ENCODE results near the gene RASL10B.
"Not testable (repeated sequence)": the region's sequence is repeated elsewhere in the genome, so short reads cannot be mapped to it uniquely, and the experiment has no call there.

RASL10B gene

GRCh38 chr17:35731239-35731916 lies at the start of gene RASL10B:
Gene RASL10B (plus strand): TSS chr17:35731639. CDS start chr17:35735185, 3,546 bp downstream.
- DNase-seq (ENCODE audit: low spot score), result peak; percentile 93

GRCh38 chr17:35683591-35683990 lies 47.8 kb upstream of the RASL10B start:
- no peak for DNase-seq (ENCODE audit: low spot score)

- no peak for DNase-seq (ENCODE audit: low spot score)
Observed at GRCh38 chr17:35684055-35684802, 47.2 kb upstream of the RASL10B start.

DNA sequence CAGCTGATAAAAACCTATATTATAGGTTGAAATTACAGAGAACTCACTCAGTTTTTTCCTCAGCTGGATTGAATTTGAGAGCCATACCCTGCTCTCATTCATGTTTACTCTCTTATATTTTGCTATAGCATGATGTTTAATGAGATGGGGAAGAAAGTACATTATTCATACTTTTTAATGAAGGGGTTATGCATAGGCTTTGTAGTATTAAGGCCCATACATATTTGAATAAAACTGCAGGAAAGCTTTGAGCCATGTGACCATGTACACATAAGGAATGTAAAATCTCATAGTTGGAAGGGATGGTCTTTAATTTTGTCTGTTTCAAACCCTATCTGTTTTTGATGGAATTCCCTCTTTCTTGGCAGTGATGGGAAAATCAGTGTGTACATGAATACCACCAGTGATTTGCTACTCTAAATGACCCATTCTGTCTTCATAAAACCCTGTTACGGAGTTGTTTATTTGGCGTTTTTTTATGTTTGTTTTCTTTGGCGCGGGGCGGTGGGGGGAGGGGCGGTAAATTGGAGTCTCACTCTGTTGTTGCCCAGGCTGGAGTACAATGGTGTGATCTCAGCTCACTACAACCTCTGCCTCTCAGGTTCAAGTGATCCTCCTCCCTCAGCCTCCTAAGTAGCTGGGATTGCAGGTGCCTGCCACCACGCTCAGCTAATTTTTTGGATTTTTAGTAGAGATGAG lies 38.8 kb upstream of the RASL10B start:
- DNase-seq (ENCODE audit: low spot score), result no peak

- no peak for DNase-seq (ENCODE audit: low spot score)
Observed at GRCh38 chr17:35693662-35694061, 37.8 kb upstream of the RASL10B start.

DNA sequence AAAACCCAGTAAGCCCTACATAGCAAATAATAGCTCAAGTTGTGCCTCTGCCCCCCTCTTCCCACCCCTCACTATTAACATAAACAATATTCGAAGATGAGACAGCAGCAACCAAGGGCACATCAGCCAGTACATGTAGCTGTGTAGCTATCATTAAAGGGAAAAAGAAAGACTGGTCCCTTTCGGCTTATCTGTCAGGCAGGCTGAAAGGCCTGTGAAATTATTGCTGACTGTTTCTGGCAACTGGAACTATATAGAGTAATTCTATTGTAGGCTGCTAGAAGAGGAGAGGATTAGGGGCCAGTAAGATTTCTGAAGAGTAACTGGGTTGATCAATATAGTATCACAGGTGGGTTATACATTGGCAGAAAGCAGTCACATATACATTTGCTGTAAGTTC lies 36.5 kb upstream of the RASL10B start:
- no peak for DNase-seq (ENCODE audit: low spot score)

DNA sequence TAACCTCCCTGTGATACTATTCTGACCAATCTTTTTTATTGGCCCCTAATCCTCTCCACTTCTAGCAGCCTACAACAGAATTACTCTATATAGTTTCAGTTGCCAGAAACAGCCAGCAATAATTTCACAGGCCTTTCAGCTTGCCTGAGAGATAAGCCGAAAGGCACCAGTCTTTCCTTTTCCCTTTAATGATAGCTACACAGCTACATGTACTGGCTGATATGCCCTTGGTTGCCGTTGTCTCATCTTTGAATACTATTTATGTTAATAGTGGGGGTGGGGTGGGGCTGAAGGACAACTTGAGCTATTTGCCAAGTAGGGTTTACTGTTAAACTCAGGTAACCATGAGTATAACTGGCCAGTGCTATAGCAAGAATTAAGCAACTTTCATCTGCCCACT lies 35.8 kb upstream of the RASL10B start:
- DNase-seq (ENCODE audit: low spot score), result no peak

DNA sequence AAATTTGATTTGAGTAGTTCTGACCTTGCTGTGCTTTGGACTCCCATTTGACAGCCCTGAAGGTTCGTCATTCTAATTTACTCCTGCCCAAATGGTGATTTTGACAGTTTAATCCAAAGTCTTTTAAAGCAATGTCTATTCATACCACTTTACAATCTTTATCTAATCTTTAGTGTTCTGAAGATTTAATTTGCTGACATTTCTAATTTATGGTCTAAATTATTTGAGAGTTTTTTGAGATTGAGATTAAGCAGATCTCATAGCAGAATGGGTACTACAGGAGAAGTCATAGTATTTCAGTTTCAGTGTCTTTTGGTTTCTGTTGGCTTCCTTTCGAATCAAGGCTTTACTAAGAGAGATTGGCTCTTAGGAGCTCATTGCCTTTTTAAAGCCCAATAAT lies 32.6 kb upstream of the RASL10B start:
- no peak for DNase-seq (ENCODE audit: low spot score)

DNA sequence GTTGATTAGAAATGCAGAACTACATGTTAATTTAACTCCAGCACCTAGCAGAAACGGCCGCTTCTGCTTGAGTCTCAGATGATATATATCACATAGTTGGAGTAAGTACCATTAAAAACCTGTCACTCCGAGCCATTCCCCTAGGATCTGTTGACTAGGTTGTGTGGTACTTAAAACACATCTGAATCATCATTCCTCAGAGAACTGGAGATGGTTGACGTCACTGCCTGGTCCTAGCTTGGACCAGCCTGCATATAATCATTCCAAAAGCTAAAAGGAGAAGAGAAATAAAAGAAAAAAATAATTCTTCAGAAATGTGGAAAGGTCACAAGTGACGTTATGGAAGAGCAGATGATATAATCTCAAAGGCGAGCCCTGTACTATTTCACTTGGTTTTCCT lies 31.3 kb upstream of the RASL10B start:
- DNase-seq (ENCODE audit: low spot score), result no peak

DNA sequence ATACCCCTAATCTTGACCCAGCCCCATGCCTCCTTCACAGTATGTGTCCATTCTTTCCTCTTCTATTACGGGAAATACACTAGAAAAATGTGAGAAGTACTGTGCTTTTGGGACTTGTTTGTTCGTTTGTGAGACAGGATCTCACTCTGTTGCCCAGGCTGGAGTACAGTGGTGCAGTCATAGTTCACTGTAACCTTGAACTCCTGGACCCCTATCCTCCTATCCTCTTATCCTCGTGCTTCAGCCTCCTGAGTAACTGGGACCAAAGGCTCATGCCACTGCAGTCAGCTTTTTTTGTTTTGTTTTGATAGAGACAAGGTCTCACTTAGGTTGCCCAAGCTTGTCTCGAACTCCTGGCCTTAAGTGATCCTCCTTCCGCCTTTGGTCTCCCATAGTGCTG lies 29.9 kb upstream of the RASL10B start:
- no peak for DNase-seq (ENCODE audit: low spot score)

DNA sequence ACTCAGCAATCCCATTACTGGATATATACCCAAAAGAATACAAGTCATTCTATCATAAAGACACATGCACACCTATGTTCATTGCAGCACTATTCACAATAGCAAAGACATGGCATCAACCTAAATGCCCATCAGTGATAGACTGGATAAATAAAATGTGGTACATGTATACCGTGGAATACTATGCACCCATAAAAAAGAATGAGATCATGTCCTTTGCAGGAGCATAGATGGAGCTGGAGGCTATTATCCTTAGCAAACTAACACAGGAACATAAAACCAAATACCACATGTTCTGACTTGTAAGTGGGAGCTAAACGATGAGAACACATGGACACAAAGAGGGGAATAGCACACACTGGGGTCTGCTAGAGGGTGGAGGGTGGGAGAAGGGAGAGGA lies 28.1 kb upstream of the RASL10B start:
- DNase-seq (ENCODE audit: low spot score), result not testable (repeated sequence)

DNA sequence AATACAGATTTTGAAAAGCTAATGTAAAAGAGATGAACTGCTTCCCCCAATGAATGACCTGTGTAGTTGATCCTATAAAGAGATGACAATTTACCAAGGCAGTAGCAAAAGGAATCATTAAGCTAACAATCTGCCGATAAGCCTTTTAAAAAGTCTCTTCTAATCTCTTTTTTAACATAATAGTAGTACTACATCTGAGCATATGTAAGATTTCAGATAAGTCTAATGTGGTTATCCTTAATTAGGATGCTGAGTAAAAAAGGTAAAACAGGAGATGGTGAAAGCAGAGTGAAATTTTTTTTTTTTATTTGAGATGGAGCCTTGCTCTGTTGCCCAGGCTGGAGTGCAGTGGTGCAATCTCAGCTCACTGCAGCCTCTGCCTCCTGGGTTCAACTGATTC lies 26.2 kb upstream of the RASL10B start:
- DNase-seq (ENCODE audit: low spot score), result no peak

- no peak for DNase-seq (ENCODE audit: low spot score)
Observed at GRCh38 chr17:35705705-35706104, 25.7 kb upstream of the RASL10B start.

DNA sequence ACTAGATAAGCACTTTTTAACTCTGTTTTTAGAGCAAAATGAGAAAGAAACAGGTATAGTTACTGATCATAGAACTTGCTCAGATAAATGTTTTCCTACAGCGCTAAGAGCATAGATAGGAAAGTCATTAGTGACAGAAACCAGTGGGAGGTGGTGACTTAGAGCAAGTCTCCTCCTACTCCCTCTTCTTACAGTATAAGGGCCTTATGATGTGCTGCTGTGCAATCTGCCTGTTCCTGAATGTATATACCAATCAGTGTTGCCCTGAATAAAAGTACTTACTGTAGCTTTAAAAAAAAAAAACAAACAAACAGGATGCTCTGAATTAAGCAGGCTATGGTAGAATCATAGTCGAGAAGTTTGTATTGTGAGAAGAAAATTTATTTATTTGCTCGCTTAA lies 23.3 kb upstream of the RASL10B start:
- DNase-seq (ENCODE audit: low spot score), result no peak

GRCh38 chr17:35708951-35709350 lies 22.5 kb upstream of the RASL10B start:
- DNase-seq (ENCODE audit: low spot score), result no peak

- DNase-seq (ENCODE audit: low spot score), result no peak
Observed at GRCh38 chr17:35709874-35710273, 21.6 kb upstream of the RASL10B start.

DNA sequence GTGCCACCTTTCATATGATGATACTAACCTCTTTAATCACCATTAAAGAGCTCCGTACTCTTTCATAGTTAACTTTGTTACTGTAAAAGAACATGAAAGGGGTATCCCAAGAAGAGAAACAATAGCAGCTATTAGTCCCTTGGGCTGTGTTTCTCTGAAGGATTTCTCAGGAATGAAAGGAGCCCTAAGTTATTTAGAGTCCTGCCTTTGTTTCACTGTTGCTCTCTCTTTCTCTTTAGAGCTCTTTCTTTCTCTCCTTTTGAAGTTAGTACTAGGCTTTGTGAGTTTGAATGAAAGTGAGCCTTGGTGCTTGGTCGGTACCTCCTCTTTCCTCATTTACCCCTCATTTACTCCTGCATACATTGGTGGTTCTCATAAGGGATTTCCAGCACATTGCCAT lies 20.5 kb upstream of the RASL10B start:
- DNase-seq (ENCODE audit: low spot score), result no peak

DNA sequence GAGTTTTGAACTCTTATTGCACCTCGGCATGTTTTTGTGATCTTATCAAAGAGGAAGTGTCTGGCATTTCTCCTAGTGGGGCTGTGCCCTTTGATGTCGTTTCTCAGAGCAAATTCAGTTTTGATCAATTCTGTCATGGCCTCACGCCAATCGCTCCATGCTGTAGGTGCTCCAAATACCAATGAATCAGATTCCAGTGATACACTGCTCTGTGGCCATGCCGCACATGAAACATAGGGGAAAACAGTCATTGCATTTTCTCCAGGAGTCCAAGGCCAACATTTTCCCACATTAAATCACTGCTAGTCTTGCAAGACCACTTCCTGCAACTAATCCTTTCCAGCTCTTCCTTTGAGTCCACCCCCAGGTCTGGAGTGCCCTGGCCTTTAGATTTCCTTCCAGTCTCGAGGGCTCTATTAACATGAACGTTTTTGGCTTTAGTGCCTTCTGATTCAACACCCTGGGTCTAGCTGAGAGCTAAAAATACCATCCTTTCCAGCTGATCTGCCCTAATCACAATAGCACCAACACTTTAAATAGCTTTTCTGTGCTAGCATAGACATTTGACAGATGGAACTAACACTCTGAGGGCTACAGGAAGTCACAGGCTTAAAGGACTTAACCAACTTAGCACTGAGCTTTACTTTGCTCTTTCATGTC lies 18.2 kb upstream of the RASL10B start:
- DNase-seq (ENCODE audit: low spot score), result no peak

DNA sequence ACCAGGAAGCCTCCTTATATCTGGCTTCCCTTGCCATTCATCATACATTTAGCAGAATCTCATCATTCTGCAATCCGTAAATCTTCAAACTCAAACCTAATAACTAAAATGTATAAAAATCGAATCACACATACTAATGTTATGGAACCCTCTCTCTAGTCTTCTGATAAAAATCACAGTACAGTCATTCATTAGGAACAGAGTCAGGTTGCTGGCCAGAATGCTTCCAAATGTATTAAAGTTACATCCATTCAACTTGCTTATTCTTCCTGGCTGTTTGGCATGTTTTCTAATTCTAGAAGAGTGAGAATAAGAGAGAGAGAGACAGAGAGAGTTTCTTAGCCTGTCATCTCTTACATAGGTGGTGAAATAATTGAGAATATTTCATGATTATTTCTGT lies 16.5 kb upstream of the RASL10B start:
- no peak for DNase-seq (ENCODE audit: low spot score)

DNA sequence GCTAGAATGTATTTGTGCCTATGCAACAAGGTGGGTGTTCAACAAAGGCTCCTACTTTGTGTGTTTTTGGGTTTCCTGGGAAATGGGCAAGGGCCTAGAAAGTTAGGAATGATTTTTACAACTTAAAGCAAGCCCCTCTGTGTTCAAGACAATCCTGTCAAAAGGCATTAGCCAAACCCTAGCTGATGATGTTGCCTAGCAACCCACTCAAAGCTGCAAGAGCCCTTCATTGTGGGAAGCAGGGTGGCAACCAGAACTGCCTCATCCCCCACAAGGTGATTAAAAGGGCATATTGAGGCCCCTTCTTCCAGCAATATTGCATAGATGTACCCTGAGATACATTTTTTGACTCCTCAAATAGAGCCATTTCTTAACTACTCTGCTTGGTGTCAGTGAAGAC lies 16.0 kb upstream of the RASL10B start:
- DNase-seq (ENCODE audit: low spot score), result no peak

- no peak for DNase-seq (ENCODE audit: low spot score)
Observed at GRCh38 chr17:35716173-35716572, 15.3 kb upstream of the RASL10B start.

GRCh38 chr17:35716897-35717465 lies 14.5 kb upstream of the RASL10B start:
- no peak for DNase-seq (ENCODE audit: low spot score)

All from HuH-7.5 (cell line).